A549 (cell line): ENCODE measurements around the gene CFAP410.

ENCODE experiments used
- BHLHE40 ChIP-seq: IDR thresholded peaks from 2 replicates; pipeline ENCODE4 v1.6.1; 2012; ENCODE audit warnings: low read depth, low read length, inconsistent platforms
- CEBPB ChIP-seq, 2 experiments: fragments of >200 bp in 1 of 2; sonication (Bioruptor Twin) in 1 of 2; formaldehyde crosslinking in 1 of 2; IDR thresholded peaks; 2 replicates each; pipeline ENCODE4 v1.6.1; 2012 to 2016
- CTCF ChIP-seq: fragments of >200 bp; sonication (Bioruptor Twin); formaldehyde crosslinking; IDR thresholded peaks from 3 replicates; pipeline ENCODE4 v1.5.1; 2016
- EHF ChIP-seq: fragments of 250-450 bp; sonication (Bioruptor Pico); IDR thresholded peaks from 2 replicates; pipeline ENCODE4 v1.5.0; 2020; ENCODE audit warnings: mild to moderate bottlenecking
- EP300 ChIP-seq, 2 experiments: fragments of >200 bp; sonication (Bioruptor Twin); formaldehyde crosslinking; IDR thresholded peaks; 2 replicates in 1 of 2; 3 replicates in 1 of 2; pipeline ENCODE4 v1.6.1; 2016 to 2017
- HOXB13 ChIP-seq: fragments of 250-450 bp; sonication (Bioruptor Pico); IDR thresholded peaks from 2 replicates; pipeline ENCODE4 v1.5.0; 2020; ENCODE audit warnings: low read depth, mild to moderate bottlenecking, moderate library complexity
- JUNB ChIP-seq: fragments of >200 bp; sonication (Bioruptor Twin); formaldehyde crosslinking; IDR thresholded peaks from 2 replicates; pipeline ENCODE4 v1.6.1; 2016
- NFE2L2 ChIP-seq: fragments of 150-350 bp; conservative IDR thresholded peaks from 2 replicates; pipeline ENCODE4 v1.6.1; 2014; ENCODE audit warnings: low read length
- POLR2A ChIP-seq: IDR thresholded peaks from 2 replicates; pipeline ENCODE4 v1.6.1; 2012; ENCODE audit warnings: mild to moderate bottlenecking, low read length
- RAD21 ChIP-seq, 2 experiments: fragments of >200 bp in 1 of 2; sonication (Bioruptor Twin) in 1 of 2; formaldehyde crosslinking in 1 of 2; IDR thresholded peaks in 1 of 2; conservative IDR thresholded peaks in 1 of 2; 2 replicates in 1 of 2; 3 replicates in 1 of 2; pipeline ENCODE4 v1.6.1; 2012 to 2018; ENCODE audit warnings: inconsistent platforms in 1 of 2
- SMC3 ChIP-seq: fragments of >200 bp; sonication (Bioruptor Twin); formaldehyde crosslinking; IDR thresholded peaks from 3 replicates; pipeline ENCODE4 v1.6.1; 2018; ENCODE audit warnings: inconsistent platforms
- USF2 ChIP-seq: fragments of 450-650 bp; IDR thresholded peaks from 2 replicates; pipeline ENCODE4 v1.6.1; 2014; ENCODE audit warnings: antibody characterized with exemption
- TF ChIP-seq, protein P1 (sequence below): fragments of 200-600 bp; sonication (generic); IDR thresholded peaks from 2 replicates; pipeline ENCODE4 v1.6.1; 2016; ENCODE audit warnings: antibody characterized with exemption, mild to moderate bottlenecking, moderate library complexity
- TF ChIP-seq, protein P2 (sequence below): fragments of >200 bp; sonication (Bioruptor Twin); formaldehyde crosslinking; IDR thresholded peaks from 3 replicates; pipeline ENCODE4 v1.6.1; 2016

DNA sequence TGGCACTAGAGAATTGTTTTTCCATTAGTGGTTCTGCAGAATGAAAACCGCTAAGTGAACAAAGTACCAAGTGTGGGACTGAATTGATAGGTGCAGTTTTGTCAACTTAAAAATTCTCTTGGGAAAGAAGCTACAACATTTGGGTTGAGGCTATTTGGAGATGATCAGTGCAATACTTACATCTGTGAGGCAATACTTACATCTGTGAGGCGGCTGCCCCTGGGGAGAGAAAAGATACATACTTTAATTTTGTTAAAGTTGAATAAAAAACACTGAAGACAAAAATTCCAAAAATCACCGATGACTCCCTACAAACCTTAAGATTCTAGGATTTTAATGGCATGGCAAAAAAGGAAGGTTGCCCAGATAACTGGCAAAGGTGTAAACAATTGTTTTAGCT, 1.7 kb downstream of the CFAP410 start:
- no peak for TF ChIP-seq CTCF
- TF ChIP-seq RAD21 (conservative IDR thresholded peaks at IDR 0.05 in 1 of 2, IDR thresholded peaks at IDR 0.05 in 1 of 2), result no peak
- TF ChIP-seq NFE2L2, result no peak
- TF ChIP-seq, protein P1, sequence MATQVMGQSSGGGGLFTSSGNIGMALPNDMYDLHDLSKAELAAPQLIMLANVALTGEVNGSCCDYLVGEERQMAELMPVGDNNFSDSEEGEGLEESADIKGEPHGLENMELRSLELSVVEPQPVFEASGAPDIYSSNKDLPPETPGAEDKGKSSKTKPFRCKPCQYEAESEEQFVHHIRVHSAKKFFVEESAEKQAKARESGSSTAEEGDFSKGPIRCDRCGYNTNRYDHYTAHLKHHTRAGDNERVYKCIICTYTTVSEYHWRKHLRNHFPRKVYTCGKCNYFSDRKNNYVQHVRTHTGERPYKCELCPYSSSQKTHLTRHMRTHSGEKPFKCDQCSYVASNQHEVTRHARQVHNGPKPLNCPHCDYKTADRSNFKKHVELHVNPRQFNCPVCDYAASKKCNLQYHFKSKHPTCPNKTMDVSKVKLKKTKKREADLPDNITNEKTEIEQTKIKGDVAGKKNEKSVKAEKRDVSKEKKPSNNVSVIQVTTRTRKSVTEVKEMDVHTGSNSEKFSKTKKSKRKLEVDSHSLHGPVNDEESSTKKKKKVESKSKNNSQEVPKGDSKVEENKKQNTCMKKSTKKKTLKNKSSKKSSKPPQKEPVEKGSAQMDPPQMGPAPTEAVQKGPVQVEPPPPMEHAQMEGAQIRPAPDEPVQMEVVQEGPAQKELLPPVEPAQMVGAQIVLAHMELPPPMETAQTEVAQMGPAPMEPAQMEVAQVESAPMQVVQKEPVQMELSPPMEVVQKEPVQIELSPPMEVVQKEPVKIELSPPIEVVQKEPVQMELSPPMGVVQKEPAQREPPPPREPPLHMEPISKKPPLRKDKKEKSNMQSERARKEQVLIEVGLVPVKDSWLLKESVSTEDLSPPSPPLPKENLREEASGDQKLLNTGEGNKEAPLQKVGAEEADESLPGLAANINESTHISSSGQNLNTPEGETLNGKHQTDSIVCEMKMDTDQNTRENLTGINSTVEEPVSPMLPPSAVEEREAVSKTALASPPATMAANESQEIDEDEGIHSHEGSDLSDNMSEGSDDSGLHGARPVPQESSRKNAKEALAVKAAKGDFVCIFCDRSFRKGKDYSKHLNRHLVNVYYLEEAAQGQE, result no peak
- no peak for TF ChIP-seq SMC3
- no peak for TF ChIP-seq POLR2A
- no peak for TF ChIP-seq BHLHE40
- TF ChIP-seq EP300 (IDR thresholded peaks at IDR 0.05), result no peak
- no peak for TF ChIP-seq USF2
- TF ChIP-seq JUNB, result no peak
- TF ChIP-seq, protein P2, sequence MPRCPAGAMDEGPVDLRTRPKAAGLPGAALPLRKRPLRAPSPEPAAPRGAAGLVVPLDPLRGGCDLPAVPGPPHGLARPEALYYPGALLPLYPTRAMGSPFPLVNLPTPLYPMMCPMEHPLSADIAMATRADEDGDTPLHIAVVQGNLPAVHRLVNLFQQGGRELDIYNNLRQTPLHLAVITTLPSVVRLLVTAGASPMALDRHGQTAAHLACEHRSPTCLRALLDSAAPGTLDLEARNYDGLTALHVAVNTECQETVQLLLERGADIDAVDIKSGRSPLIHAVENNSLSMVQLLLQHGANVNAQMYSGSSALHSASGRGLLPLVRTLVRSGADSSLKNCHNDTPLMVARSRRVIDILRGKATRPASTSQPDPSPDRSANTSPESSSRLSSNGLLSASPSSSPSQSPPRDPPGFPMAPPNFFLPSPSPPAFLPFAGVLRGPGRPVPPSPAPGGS, result no peak
- no peak for TF ChIP-seq EHF (CRISPR knock-in tag)
- TF ChIP-seq CEBPB (IDR thresholded peaks at IDR 0.05), result no peak
- TF ChIP-seq HOXB13 (CRISPR knock-in tag), result no peak
